GM12864 (cell line): Measurements from ENCODE around the gene NXPH4.

ENCODE experiments used
- DNase-seq: peaks from one replicate; pipeline ENCODE4 v3.0.0-alpha.2; 2011; ENCODE audit warnings: low read depth
- H3K4me3 ChIP-seq: 2 replicates; pipeline ENCODE4 v1.5.1; 2011; ENCODE audit warnings: mild to moderate bottlenecking, low read depth, low read length, control low read depth
- TF ChIP-seq, protein P1 (sequence below): IDR thresholded peaks from 2 replicates; pipeline ENCODE4 v1.5.1; 2011; ENCODE audit warnings: low read depth, mild to moderate bottlenecking, moderate library complexity, low read length, control low read depth, inconsistent platforms; ENCODE audit errors: missing control alignments

Gene NXPH4

DNA sequence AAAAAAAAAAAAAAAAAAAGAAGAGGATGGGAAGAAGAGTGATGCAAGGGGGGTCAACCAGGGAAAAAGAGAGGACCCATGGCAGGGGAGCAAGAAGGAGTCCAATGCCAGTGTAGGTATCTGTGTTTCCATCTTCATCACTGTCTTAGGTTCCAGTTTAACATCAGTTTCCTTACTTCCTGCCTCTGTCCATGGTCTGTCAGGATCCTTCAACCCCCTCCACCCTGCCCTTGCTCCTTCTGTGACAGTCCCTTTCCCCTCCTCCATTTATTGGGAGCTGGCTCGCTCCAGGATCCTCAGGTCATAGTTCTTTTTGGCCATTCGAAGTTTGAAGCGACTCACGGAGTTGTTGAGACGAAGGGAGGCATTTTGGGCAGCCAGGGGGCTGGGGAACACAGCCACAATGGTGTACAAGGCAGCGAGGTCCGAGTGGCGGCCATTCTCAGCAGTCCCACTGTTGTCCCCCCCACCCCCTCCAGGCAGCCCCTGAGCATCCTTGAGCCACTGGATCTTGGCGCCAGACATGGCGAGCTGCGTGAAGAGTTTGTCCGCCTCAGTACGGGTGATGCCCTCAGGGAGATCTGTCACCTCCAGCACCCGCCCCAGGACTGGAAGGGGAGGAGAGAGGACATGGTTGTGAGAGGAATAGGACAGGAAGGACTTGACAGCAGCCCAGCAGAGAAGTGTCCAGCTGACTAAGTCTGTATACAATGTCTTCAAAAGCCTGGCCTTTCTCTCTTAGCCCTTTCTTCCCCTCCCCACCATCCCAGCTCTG lies 38.1 kb downstream of the NXPH4 start:
- no peak for DNase-seq
- TF ChIP-seq, protein P1, sequence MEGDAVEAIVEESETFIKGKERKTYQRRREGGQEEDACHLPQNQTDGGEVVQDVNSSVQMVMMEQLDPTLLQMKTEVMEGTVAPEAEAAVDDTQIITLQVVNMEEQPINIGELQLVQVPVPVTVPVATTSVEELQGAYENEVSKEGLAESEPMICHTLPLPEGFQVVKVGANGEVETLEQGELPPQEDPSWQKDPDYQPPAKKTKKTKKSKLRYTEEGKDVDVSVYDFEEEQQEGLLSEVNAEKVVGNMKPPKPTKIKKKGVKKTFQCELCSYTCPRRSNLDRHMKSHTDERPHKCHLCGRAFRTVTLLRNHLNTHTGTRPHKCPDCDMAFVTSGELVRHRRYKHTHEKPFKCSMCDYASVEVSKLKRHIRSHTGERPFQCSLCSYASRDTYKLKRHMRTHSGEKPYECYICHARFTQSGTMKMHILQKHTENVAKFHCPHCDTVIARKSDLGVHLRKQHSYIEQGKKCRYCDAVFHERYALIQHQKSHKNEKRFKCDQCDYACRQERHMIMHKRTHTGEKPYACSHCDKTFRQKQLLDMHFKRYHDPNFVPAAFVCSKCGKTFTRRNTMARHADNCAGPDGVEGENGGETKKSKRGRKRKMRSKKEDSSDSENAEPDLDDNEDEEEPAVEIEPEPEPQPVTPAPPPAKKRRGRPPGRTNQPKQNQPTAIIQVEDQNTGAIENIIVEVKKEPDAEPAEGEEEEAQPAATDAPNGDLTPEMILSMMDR, result no peak
- no peak overlapping the region for H3K4me3 ChIP-seq

DNA sequence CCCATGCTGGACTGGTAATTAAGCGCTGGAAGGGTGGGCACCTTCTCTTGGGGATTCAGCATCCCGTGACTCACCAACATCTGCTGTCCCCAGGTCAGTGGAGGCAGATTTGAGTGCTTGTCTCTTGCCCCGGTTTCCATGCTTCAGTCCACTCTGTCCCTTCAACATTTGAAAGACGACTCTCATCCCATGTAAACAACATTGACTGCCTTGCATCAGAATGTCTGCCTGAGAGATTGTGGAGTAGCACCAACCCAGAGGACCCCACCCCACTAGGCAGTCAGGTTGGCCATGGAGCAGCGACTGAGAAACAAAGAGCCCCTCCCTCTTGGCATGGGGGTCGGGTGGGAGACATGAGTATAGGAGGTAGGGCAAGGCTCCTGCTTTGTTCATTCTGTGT lies 39.3 kb downstream of the NXPH4 start:
- TF ChIP-seq, protein P1, result no peak
- H3K4me3 ChIP-seq, result no peak overlapping the region
- no peak for DNase-seq

DNA sequence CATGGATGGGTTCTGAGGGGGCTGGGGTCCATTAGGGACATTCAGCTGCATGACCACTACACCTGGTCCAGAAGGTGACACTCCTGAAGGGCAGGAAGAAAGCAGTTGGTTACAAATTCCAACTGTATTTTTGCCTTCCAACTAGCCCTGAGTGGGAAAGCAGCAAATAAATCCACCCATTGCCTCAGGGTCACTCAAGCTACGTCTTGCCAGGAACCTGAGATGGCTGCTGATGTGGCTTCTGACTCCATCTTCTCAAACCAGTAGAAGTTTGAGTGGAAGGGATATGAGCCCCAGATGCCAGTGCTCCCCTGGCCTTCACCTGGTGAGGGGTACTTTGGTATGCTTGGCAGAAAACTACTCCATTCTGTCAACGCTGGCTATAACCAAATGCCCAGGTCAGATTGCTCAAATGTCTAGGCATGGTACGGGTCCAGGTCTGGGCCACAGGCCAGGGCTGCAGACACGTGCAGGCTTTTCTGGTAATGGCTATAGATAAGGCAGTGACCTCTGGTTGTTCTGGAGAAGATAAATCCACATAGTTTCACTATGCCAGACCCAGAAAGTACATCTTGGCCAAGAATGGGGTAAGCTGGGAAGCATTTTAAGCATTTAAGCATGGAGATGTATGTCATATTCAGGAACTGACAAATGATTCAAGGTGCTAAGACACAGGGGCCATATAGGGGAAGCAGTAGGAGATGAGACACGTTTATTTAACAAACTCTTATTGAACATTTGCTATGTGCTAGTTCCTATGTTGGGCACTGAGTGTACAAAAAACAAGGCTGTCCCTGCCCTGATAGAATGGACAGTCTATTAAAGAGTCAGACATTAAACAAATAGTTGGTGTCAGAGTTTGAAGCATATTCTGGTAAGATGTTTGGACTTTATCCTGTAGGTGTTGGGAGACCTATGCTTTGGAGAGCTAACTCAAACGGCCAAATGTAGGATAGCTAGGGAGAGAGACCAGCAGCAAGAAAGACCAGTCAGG lies 42.7 kb downstream of the NXPH4 start:
- DNase-seq, result no peak
- H3K4me3 ChIP-seq, result no peak overlapping the region
- TF ChIP-seq, protein P1, result no peak

DNA sequence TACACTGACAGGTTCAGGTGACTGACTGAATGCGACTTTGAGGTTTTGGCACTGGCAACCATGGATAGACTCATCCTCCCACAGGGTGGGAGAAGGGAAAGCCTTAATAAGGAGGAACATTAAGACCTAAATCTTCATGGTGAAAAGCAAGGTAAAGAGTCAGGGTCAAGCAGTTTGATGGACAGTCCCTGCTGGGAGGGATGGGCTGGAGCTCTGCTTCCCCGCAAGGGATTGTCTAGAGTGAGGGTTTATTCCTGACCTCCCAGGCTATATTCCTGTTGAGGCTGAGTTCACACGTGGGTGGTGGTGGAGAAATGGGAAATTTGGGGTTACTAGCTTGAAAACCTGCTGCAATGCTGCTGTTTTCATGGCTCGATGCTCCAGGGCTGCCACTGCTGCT lies 43.8 kb downstream of the NXPH4 start:
- TF ChIP-seq, protein P1, result no peak
- H3K4me3 ChIP-seq, result no peak overlapping the region
- DNase-seq, result no peak

DNA sequence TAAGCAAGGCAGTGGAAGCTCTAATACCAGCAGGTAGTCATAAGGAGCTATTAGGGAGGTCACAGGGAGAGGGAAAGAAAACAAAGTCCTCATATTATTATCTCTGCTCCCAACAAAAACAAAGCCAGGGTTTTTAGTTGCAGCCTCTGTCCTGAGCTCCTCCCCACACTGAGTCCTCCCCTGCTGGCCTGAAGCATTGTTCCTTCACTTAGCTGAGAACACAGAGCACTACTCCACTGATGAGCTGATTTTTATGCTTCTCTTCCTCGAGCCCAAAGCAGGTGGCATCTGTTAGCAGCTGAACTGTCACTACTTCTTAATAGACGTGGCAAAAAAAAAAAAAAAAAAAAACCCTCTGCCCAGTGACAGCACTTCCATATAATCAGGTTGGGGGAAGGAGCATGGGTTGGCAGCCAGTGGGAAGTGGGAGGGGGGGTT lies 44.9 kb downstream of the NXPH4 start:
- TF ChIP-seq, protein P1, result no peak
- no peak overlapping the region for H3K4me3 ChIP-seq
- no peak for DNase-seq

DNA sequence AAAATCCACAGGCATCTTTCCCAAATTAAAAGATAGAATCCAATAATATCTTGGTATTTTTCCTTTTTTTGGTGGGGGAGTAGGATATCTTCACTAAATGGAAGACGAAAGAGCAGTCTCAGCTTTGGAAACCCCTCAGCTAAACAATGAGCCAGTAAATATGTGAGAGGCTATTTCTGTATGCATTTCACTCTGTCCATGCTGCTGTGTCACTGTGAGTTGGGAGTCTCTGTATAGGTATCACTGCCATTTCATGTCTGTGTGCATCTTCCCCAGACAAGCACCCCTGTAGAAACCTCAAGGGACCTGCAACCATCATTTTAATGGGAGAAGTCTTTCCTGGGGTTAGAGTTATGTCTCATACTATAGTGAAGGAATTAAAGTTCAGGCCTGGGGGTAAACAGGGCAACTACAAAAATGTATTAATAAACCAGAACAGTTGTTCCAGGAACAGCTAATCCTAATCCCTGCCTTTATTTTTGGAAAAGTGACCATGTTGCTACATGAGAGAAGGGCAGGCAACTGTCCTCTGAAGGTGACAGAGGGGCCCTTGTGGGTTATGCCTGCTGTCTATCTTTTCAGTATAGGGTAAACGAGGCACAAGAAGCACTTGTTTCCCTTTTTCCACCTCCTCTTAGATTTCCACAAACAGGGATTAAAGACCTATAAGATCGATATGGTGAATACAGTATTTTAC lies 45.7 kb downstream of the NXPH4 start:
- H3K4me3 ChIP-seq, result no peak overlapping the region
- TF ChIP-seq, protein P1, result no peak
- no peak for DNase-seq
